PFSK-1 (cell line): ENCODE results near the gene HMGB4.

Experiments used
- POLR2AphosphoS5 ChIP-seq: IDR thresholded peaks from 2 replicates; pipeline ENCODE4 v1.6.1; 2012; ENCODE audit warnings: low read depth, mild to moderate bottlenecking, control low read depth, low read length, moderate library complexity
- REST ChIP-seq, 2 experiments: IDR thresholded peaks; 2 replicates each; pipeline versions ENCODE4 v1.6.1 to v1.8.0; 2011 to 2012; ENCODE audit warnings: low read depth in 2 of 2, low read length in 2 of 2, control low read depth in 1 of 2, inconsistent platforms in 1 of 2, mild to moderate bottlenecking in 1 of 2, moderate library complexity in 1 of 2; ENCODE audit not compliant: insufficient read depth in 1 of 2

- TF ChIP-seq REST (IDR thresholded peaks at IDR 0.05; ENCODE audit: insufficient read depth in 1 of 2, low read depth in 2 of 2, low read length in 2 of 2) (no peak), POLR2AphosphoS5 (no peak)
Measured at GRCh38 chr1:33852711-33853110, 11.2 kb upstream of the HMGB4 start.
